ENCODE measurements around the gene DDX53.

DDX53 gene
- total RNA-seq = 0 reads per million in 3 donors

- Histone ChIP-seq H3K27me3 (replicated peaks; ENCODE audit: control insufficient read depth, insufficient read depth, low read length, poor library complexity, severe bottlenecking) (no peaks in the 10 kb centered on the region), H3K27ac (ENCODE audit: insufficient read depth, low read length, poor library complexity, severe bottlenecking) (no peak within 1 kb of the TSS), H3K4me1 (ENCODE audit: control insufficient read depth, insufficient read depth, low read length, poor library complexity, severe bottlenecking) (no peaks in the 10 kb centered on the region), H3K36me3 (ENCODE audit: control insufficient read depth, insufficient read depth, low read length) (no peaks in the 10 kb centered on the region), H3K4me3 (ENCODE audit: insufficient read depth, low read depth, low read length, poor library complexity, severe bottlenecking) (no peak within 1 kb of the TSS), H3K9me3 (ENCODE audit: control insufficient read depth, low read length) (no peaks in the 10 kb centered on the region)
- no peak for DNase-seq
Observed at GRCh38 chrX:22999696-23000223, at the start of gene DDX53. Gene DDX53, plus strand, starts transcription at chrX:22999960. Its CDS starts 98 bp downstream, at chrX:23000058.

GRCh38 chrX:22950269-22951266, 49.2 kb upstream of the DDX53 start:
- H3K27ac ChIP-seq (ENCODE audit: insufficient read depth, low read length, poor library complexity, severe bottlenecking) = no peak overlapping the region
- no peaks in the 10 kb centered on the region for H3K36me3 ChIP-seq (ENCODE audit: control insufficient read depth, insufficient read depth, low read length)
- H3K27me3 ChIP-seq (replicated peaks; ENCODE audit: control insufficient read depth, insufficient read depth, low read length, poor library complexity, severe bottlenecking) = no peaks in the 10 kb centered on the region
- no peak for DNase-seq
- H3K4me1 ChIP-seq (ENCODE audit: control insufficient read depth, insufficient read depth, low read length, poor library complexity, severe bottlenecking) = no peaks in the 10 kb centered on the region
- no peak overlapping the region for H3K4me3 ChIP-seq (ENCODE audit: insufficient read depth, low read depth, low read length, poor library complexity, severe bottlenecking)
- H3K9me3 ChIP-seq (ENCODE audit: control insufficient read depth, low read length) = no peaks in the 10 kb centered on the region

GRCh38 chrX:22952010-22952409, 47.8 kb upstream of the DDX53 start:
- no peaks in the 10 kb centered on the region for H3K27me3 ChIP-seq (replicated peaks; ENCODE audit: control insufficient read depth, insufficient read depth, low read length, poor library complexity, severe bottlenecking)
- no peaks in the 10 kb centered on the region for H3K4me1 ChIP-seq (ENCODE audit: control insufficient read depth, insufficient read depth, low read length, poor library complexity, severe bottlenecking)
- no peak overlapping the region for H3K4me3 ChIP-seq (ENCODE audit: insufficient read depth, low read depth, low read length, poor library complexity, severe bottlenecking)
- no peaks in the 10 kb centered on the region for H3K9me3 ChIP-seq (ENCODE audit: control insufficient read depth, low read length)
- DNase-seq = no peak
- no peaks in the 10 kb centered on the region for H3K36me3 ChIP-seq (ENCODE audit: control insufficient read depth, insufficient read depth, low read length)
- no peak overlapping the region for H3K27ac ChIP-seq (ENCODE audit: insufficient read depth, low read length, poor library complexity, severe bottlenecking)

GRCh38 chrX:22958250-22958649, 41.5 kb upstream of the DDX53 start:
- Histone ChIP-seq H3K36me3 (ENCODE audit: control insufficient read depth, insufficient read depth, low read length) (no peaks in the 10 kb centered on the region), H3K4me3 (ENCODE audit: insufficient read depth, low read depth, low read length, poor library complexity, severe bottlenecking) (no peak overlapping the region), H3K4me1 (ENCODE audit: control insufficient read depth, insufficient read depth, low read length, poor library complexity, severe bottlenecking) (no peaks in the 10 kb centered on the region), H3K27me3 (replicated peaks; ENCODE audit: control insufficient read depth, insufficient read depth, low read length, poor library complexity, severe bottlenecking) (no peaks in the 10 kb centered on the region), H3K9me3 (ENCODE audit: control insufficient read depth, low read length) (no peaks in the 10 kb centered on the region), H3K27ac (ENCODE audit: insufficient read depth, low read length, poor library complexity, severe bottlenecking) (no peak overlapping the region)
- DNase-seq = no peak

- DNase-seq = no peak
- H3K4me1 ChIP-seq (ENCODE audit: control insufficient read depth, insufficient read depth, low read length, poor library complexity, severe bottlenecking) = no peaks in the 10 kb centered on the region
Observed at GRCh38 chrX:22959204-22959920, 40.4 kb upstream of the DDX53 start.

GRCh38 chrX:22963196-22963595, 36.6 kb upstream of the DDX53 start:
- no peaks in the 10 kb centered on the region for H3K36me3 ChIP-seq (ENCODE audit: control insufficient read depth, insufficient read depth, low read length)
- H3K4me3 ChIP-seq (ENCODE audit: insufficient read depth, low read depth, low read length, poor library complexity, severe bottlenecking) = no peak overlapping the region
- no peaks in the 10 kb centered on the region for H3K27me3 ChIP-seq (replicated peaks; ENCODE audit: control insufficient read depth, insufficient read depth, low read length, poor library complexity, severe bottlenecking)
- no peak overlapping the region for H3K27ac ChIP-seq (ENCODE audit: insufficient read depth, low read length, poor library complexity, severe bottlenecking)
- H3K4me1 ChIP-seq (ENCODE audit: control insufficient read depth, insufficient read depth, low read length, poor library complexity, severe bottlenecking) = no peaks in the 10 kb centered on the region
- DNase-seq = no peak
- H3K9me3 ChIP-seq (ENCODE audit: control insufficient read depth, low read length) = no peaks in the 10 kb centered on the region

More at GRCh38 chrX:22959204-22959920, 40.4 kb upstream of the DDX53 start:
- no peak overlapping the region for H3K4me3 ChIP-seq (ENCODE audit: insufficient read depth, low read depth, low read length, poor library complexity, severe bottlenecking)
- H3K27me3 ChIP-seq (replicated peaks; ENCODE audit: control insufficient read depth, insufficient read depth, low read length, poor library complexity, severe bottlenecking) = no peaks in the 10 kb centered on the region
- no peaks in the 10 kb centered on the region for H3K36me3 ChIP-seq (ENCODE audit: control insufficient read depth, insufficient read depth, low read length)
- H3K27ac ChIP-seq (ENCODE audit: insufficient read depth, low read length, poor library complexity, severe bottlenecking) = no peak overlapping the region
- no peaks in the 10 kb centered on the region for H3K9me3 ChIP-seq (ENCODE audit: control insufficient read depth, low read length)

GRCh38 chrX:22968494-22968893, 31.3 kb upstream of the DDX53 start:
- Histone ChIP-seq H3K36me3 (ENCODE audit: control insufficient read depth, insufficient read depth, low read length) (no peaks in the 10 kb centered on the region), H3K9me3 (ENCODE audit: control insufficient read depth, low read length) (no peaks in the 10 kb centered on the region), H3K4me1 (ENCODE audit: control insufficient read depth, insufficient read depth, low read length, poor library complexity, severe bottlenecking) (no peaks in the 10 kb centered on the region), H3K27ac (ENCODE audit: insufficient read depth, low read length, poor library complexity, severe bottlenecking) (no peak overlapping the region), H3K4me3 (ENCODE audit: insufficient read depth, low read depth, low read length, poor library complexity, severe bottlenecking) (no peak overlapping the region), H3K27me3 (replicated peaks; ENCODE audit: control insufficient read depth, insufficient read depth, low read length, poor library complexity, severe bottlenecking) (no peaks in the 10 kb centered on the region)
- DNase-seq = no peak

- H3K27me3 ChIP-seq (replicated peaks; ENCODE audit: control insufficient read depth, insufficient read depth, low read length, poor library complexity, severe bottlenecking) = no peaks in the 10 kb centered on the region
- DNase-seq = no peak
- no peak overlapping the region for H3K4me3 ChIP-seq (ENCODE audit: insufficient read depth, low read depth, low read length, poor library complexity, severe bottlenecking)
- no peaks in the 10 kb centered on the region for H3K36me3 ChIP-seq (ENCODE audit: control insufficient read depth, insufficient read depth, low read length)
- no peak overlapping the region for H3K27ac ChIP-seq (ENCODE audit: insufficient read depth, low read length, poor library complexity, severe bottlenecking)
- no peaks in the 10 kb centered on the region for H3K4me1 ChIP-seq (ENCODE audit: control insufficient read depth, insufficient read depth, low read length, poor library complexity, severe bottlenecking)
- H3K9me3 ChIP-seq (ENCODE audit: control insufficient read depth, low read length) = no peaks in the 10 kb centered on the region
Observed at GRCh38 chrX:22969411-22969810, 30.3 kb upstream of the DDX53 start.

- no peak overlapping the region for H3K27ac ChIP-seq (ENCODE audit: insufficient read depth, low read length, poor library complexity, severe bottlenecking)
- no peaks in the 10 kb centered on the region for H3K4me1 ChIP-seq (ENCODE audit: control insufficient read depth, insufficient read depth, low read length, poor library complexity, severe bottlenecking)
- H3K27me3 ChIP-seq (replicated peaks; ENCODE audit: control insufficient read depth, insufficient read depth, low read length, poor library complexity, severe bottlenecking) = no peaks in the 10 kb centered on the region
- H3K36me3 ChIP-seq (ENCODE audit: control insufficient read depth, insufficient read depth, low read length) = no peaks in the 10 kb centered on the region
- no peaks in the 10 kb centered on the region for H3K9me3 ChIP-seq (ENCODE audit: control insufficient read depth, low read length)
- no peak overlapping the region for H3K4me3 ChIP-seq (ENCODE audit: insufficient read depth, low read depth, low read length, poor library complexity, severe bottlenecking)
- no peak for DNase-seq
Observed at GRCh38 chrX:22970861-22971260, 28.9 kb upstream of the DDX53 start.

GRCh38 chrX:22974616-22975015, 25.1 kb upstream of the DDX53 start:
- Histone ChIP-seq H3K27me3 (replicated peaks; ENCODE audit: control insufficient read depth, insufficient read depth, low read length, poor library complexity, severe bottlenecking) (no peaks in the 10 kb centered on the region), H3K9me3 (ENCODE audit: control insufficient read depth, low read length) (no peaks in the 10 kb centered on the region), H3K27ac (ENCODE audit: insufficient read depth, low read length, poor library complexity, severe bottlenecking) (no peak overlapping the region), H3K4me1 (ENCODE audit: control insufficient read depth, insufficient read depth, low read length, poor library complexity, severe bottlenecking) (no peaks in the 10 kb centered on the region), H3K36me3 (ENCODE audit: control insufficient read depth, insufficient read depth, low read length) (no peaks in the 10 kb centered on the region), H3K4me3 (ENCODE audit: insufficient read depth, low read depth, low read length, poor library complexity, severe bottlenecking) (no peak overlapping the region)
- no peak for DNase-seq

All from effector memory CD4-positive, alpha-beta T cell (primary cell).